GM23248 (cell line): ENCODE measurements around the gene PPID. TPM values are rescaled to one million over a fixed set of nuclear protein-coding genes. Genes with fewer than 3 reads are reported as not detected.

Experiments
- DNase-seq: peaks from one replicate; pipeline ENCODE4 v3.0.0-alpha.2; 2015
- H2AFZ ChIP-seq: fragments of 200-600 bp; sonication (generic); 2 replicates; pipeline ENCODE4 v1.6.1; 2016; ENCODE audit warnings: antibody characterized with exemption
- H3F3A ChIP-seq: fragments of 200-600 bp; sonication (generic); 2 replicates; pipeline ENCODE4 v1.6.1; 2016; ENCODE audit warnings: mild to moderate bottlenecking, antibody characterized with exemption, mixed run types; ENCODE audit not compliant: insufficient read depth
- H3K27ac ChIP-seq: fragments of 200-600 bp; sonication (generic); 2 replicates; pipeline ENCODE4 v1.5.1; 2016; ENCODE audit warnings: mild to moderate bottlenecking
- H3K27me3 ChIP-seq: fragments of 200-600 bp; sonication (generic); replicated peaks from 2 replicates; pipeline ENCODE4 v1.6.1; 2016; ENCODE audit warnings: mild to moderate bottlenecking; ENCODE audit not compliant: insufficient read depth
- H3K36me3 ChIP-seq: fragments of 200-600 bp; sonication (generic); 2 replicates; pipeline ENCODE4 v1.6.1; 2016; ENCODE audit warnings: low read depth, mild to moderate bottlenecking
- H3K4me1 ChIP-seq: fragments of 200-600 bp; sonication (generic); 2 replicates; pipeline ENCODE4 v1.6.1; 2016; ENCODE audit warnings: mild to moderate bottlenecking; ENCODE audit not compliant: insufficient read depth
- H3K4me2 ChIP-seq: fragments of 200-600 bp; sonication (generic); one replicate; pipeline ENCODE4 v1.6.1; 2016; ENCODE audit warnings: mild to moderate bottlenecking; ENCODE audit not compliant: unreplicated experiment
- H3K4me3 ChIP-seq: fragments of 200-600 bp; sonication (generic); 2 replicates; pipeline ENCODE4 v1.5.1; 2016; ENCODE audit warnings: mild to moderate bottlenecking
- H3K79me2 ChIP-seq: fragments of 200-600 bp; sonication (generic); 2 replicates; pipeline ENCODE4 v1.6.1; 2016; ENCODE audit warnings: mild to moderate bottlenecking; ENCODE audit not compliant: insufficient read depth
- H3K9ac ChIP-seq: fragments of 200-600 bp; sonication (generic); 2 replicates; pipeline ENCODE4 v1.6.1; 2016; ENCODE audit warnings: mild to moderate bottlenecking
- H3K9me2 ChIP-seq: fragments of 200-600 bp; sonication (generic); 2 replicates; pipeline ENCODE4 v1.6.1; 2016; ENCODE audit warnings: mixed run types, mild to moderate bottlenecking, moderate library complexity; ENCODE audit not compliant: insufficient read depth
- H3K9me3 ChIP-seq: fragments of 200-600 bp; sonication (generic); one replicate; pipeline ENCODE4 v1.6.1; 2017; ENCODE audit warnings: low read depth
- H4K20me1 ChIP-seq: fragments of 200-600 bp; sonication (generic); 2 replicates; pipeline ENCODE4 v1.6.0; 2016; ENCODE audit not compliant: insufficient read depth
- EZH2 ChIP-seq: fragments of 200-600 bp; sonication (generic); IDR thresholded peaks from 2 replicates; pipeline ENCODE4 v1.6.1; 2018; ENCODE audit warnings: antibody characterized with exemption, mild to moderate bottlenecking; ENCODE audit not compliant: insufficient read depth, poor library complexity, severe bottlenecking
- EZH2phosphoT487 ChIP-seq: fragments of 200-600 bp; sonication (generic); IDR thresholded peaks from 2 replicates; pipeline ENCODE4 v1.6.1; 2018; ENCODE audit warnings: antibody characterized with exemption, moderate library complexity, mild to moderate bottlenecking, low read depth; ENCODE audit not compliant: insufficient read depth
- WGBS, 2 experiments: methylation state at CpG; one replicate each; pipeline ENCODE4 v1.1.6; 2015 to 2017; ENCODE audit warnings: low lambda C conversion rate in 2 of 2, low coverage in 1 of 2; ENCODE audit errors: missing lambda C conversion rate in 2 of 2; 5-methylcytosine and 5-hydroxymethylcytosine counted together
- in situ Hi-C: fragments of 300-500 bp; cut with MboI; formaldehyde crosslinking; loops from 2 replicates; pipeline ENCODE4 v1.15.0; 2020
- polyA plus RNA-seq: library from polyadenylated mRNA; unstranded; fragments of >200 nt; fragmentation: Nextera tagmentation; extraction: Ambion mirVana; gene quantifications from 2 replicates; pipeline ENCODE4 v1.2.1, GENCODE V29; 2016
- total RNA-seq: library from RNA; depleted of rRNA; stranded (reverse); fragments of >200 nt; shearing (Covaris generic); gene quantifications from 2 replicates; pipeline ENCODE4 v1.2.3, GENCODE V29; 2014

PPID gene
- total and polyA plus RNA-seq, 2 experiments from 2014 or later = 29.1 to 37.0 TPM

DNA sequence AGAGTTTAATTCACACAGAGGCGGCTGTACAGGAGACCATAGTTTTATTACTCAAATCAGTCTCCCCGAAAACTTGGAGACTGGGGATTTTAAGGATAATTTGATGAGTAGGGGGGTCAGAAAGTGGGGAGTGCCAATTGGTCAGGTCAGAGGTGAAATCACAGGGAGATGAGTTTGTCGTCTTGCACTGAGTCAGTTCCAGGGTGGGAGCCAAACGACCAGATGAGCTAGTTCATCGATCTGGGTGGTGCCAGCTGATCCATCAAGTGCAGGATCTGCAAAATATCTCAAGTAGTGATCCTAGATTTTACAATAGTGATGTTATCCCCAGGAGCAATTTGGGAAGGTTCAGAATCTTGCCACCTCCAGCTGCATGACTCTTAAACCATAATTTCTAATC lies 47.1 kb downstream of the PPID start:
- 0 out of 2 replicates have a peak, but pooled peaks cover 4% of the 10 kb centered on the region for H3K4me1 ChIP-seq
- no peak overlapping the region for H2AFZ ChIP-seq
- H3K36me3 ChIP-seq = no peaks in the 10 kb centered on the region
- peaks cover 9% of the 10 kb centered on the region for H3F3A ChIP-seq
- TF ChIP-seq EZH2phosphoT487 = no peak
- no peak for TF ChIP-seq EZH2
- H3K9me3 ChIP-seq = no peaks in the 10 kb centered on the region
- no peaks in the 10 kb centered on the region for H3K27me3 ChIP-seq
- H4K20me1 ChIP-seq = no peaks in the 10 kb centered on the region
- peaks cover 53% of the 10 kb centered on the region for H3K79me2 ChIP-seq
- WGBS, 2 experiments = 70 to 72% methylated on average over 5 of the region's 5 CpGs
- peak; percentile 6 for DNase-seq
- H3K4me2 ChIP-seq = no peak overlapping the region
- no peaks in the 10 kb centered on the region for H3K9me2 ChIP-seq
- no peak overlapping the region for H3K27ac ChIP-seq
- no peak overlapping the region for H3K9ac ChIP-seq
- no peak overlapping the region for H3K4me3 ChIP-seq
- in situ Hi-C loops = no loop called here

DNA sequence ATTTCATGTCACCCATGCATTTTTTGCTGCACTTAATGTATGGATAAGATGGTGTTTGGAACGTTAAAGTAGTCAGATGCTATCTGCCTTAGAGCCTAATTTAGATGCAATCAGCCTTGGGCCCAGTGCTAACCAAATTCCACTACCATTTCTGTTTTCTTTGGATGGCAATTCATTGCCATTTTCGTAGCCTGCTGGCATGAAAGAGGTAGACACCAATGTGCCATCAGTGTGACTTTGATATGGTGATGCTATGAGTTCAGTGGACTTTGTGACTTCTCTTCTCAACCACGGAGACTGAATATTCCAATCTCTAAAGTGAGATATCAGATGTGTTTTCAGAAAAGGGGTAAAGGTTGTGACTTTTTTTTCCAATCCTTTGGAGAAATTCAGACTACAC lies 49.6 kb downstream of the PPID start:
- in situ Hi-C loops = no loop called here
- Histone ChIP-seq H3K27ac (no peak overlapping the region), H3K79me2 (peaks cover 67% of the 10 kb centered on the region), H3K9ac (no peak overlapping the region), H3K9me2 (no peaks in the 10 kb centered on the region), H3K36me3 (no peaks in the 10 kb centered on the region), H3F3A (peaks cover 28% of the 10 kb centered on the region), H4K20me1 (no peaks in the 10 kb centered on the region), H3K27me3 (no peaks in the 10 kb centered on the region), H3K4me3 (no peak overlapping the region), H3K4me2 (no peak overlapping the region), H2AFZ (no peak overlapping the region), H3K9me3 (no peaks in the 10 kb centered on the region), H3K4me1 (peaks cover 12% of the 10 kb centered on the region)
- no peak for TF ChIP-seq EZH2phosphoT487
- TF ChIP-seq EZH2 = no peak
- 80 to 83% methylated on average over 3 of the region's 3 CpGs for WGBS, 2 experiments
- DNase-seq = no peak

DNA sequence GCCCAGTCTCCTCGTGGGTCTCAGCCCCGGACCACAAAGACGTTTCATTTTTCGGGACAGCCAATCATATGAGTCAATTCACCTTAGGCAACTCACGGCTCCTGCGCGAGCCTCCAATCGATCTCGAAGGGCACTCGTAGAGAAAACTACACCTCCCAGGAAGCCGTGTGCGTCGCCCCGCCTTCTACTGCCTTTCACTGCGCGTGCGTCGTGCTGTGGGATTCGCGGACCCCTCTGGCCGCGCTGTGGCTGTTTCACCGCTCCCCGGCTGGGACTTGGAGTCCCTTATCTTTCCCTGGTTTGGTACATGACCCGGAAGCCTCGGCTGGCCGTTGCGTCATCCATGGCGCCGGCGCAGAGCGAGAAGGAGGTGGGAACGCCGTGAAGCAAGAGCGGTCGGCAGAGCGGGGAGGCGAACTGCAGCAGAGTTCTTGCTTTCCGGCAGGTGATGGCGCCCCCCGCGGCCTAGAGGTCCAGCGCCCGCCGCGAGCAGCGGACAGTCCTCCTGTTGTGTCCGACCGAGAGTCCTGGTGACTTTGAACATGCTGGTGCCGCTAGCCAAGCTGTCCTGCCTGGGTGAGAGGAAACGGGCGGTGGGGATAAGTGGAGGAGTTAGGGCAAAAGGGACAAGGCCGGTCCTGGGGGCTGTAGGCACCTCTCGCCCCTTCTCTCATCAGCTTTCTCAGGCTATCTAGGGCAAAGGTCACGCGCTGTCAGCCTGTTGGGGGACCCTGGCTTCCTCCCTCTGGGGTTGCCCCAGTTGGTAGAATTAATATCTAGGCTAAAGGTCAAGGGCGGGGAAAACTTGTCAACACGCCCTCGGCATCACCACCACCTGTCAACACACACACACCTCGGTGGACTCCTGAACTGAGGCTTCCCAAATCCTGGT lies 51.0 kb downstream of the PPID start, which contains the start of gene ETFDH:
Gene ETFDH (plus strand): TSS at position 382 of the 892 bp plus-strand sequence. CDS start 161 bp downstream, at position 543.
- in situ Hi-C loops = no loop called here
- peak within 1 kb of the TSS; percentile 92 for H3K4me3 ChIP-seq
- peak; percentile 99 for DNase-seq
- H3K27ac ChIP-seq = peak within 1 kb of the TSS; percentile 84
- no peaks in the 10 kb centered on the region for H3K9me3 ChIP-seq
- no peaks in the 10 kb centered on the region for H4K20me1 ChIP-seq
- H2AFZ ChIP-seq = peak within 1 kb of the TSS; percentile 97
- H3K9ac ChIP-seq = peak within 1 kb of the TSS; percentile 90
- peaks cover 12% of the 10 kb centered on the region for H3K4me1 ChIP-seq
- WGBS, 2 experiments = 0 to 1% methylated on average over 60 of the region's 60 CpGs
- no peaks in the 10 kb centered on the region for H3K27me3 ChIP-seq
- H3K9me2 ChIP-seq = no peaks in the 10 kb centered on the region
- peak within 1 kb of the TSS; percentile 93 for H3K4me2 ChIP-seq
- H3K79me2 ChIP-seq = peaks cover 74% of the 10 kb centered on the region
- no peaks in the 10 kb centered on the region for H3K36me3 ChIP-seq
- peaks cover 28% of the 10 kb centered on the region for H3F3A ChIP-seq
- TF ChIP-seq EZH2 (no peak), EZH2phosphoT487 (no peak)

DNA sequence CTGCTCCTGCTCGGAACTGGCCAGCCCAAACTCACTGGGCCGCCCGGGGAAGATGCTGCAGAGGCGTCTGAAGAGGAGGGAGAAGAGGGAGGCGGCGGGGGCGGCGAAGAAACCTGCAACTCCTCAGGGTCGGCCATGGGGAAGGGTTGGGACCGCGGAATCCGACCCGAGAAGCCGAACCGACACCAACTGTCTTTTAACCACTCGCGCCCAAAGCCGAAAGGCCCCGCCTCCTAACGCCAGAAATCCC lies 51.6 kb downstream of the PPID start, which contains the start of gene C4orf46:
Gene C4orf46 (minus strand): TSS at position 223 of the 250 bp plus-strand sequence. CDS start 86 bp downstream, at position 137.
- no peak for DNase-seq
- H3K4me1 ChIP-seq = peaks cover 12% of the 10 kb centered on the region
- no peaks in the 10 kb centered on the region for H3K36me3 ChIP-seq
- WGBS, 2 experiments = 1 to 3% methylated on average over 11 to 20 of the region's 20 CpGs
- H3K27ac ChIP-seq = peak within 1 kb of the TSS; percentile 84
- no peaks in the 10 kb centered on the region for H4K20me1 ChIP-seq
- no peaks in the 10 kb centered on the region for H3K9me2 ChIP-seq
- no peaks in the 10 kb centered on the region for H3K27me3 ChIP-seq
- H2AFZ ChIP-seq = peak within 1 kb of the TSS; percentile 97
- in situ Hi-C loops = no loop called here
- peak within 1 kb of the TSS; percentile 90 for H3K9ac ChIP-seq
- peaks cover 74% of the 10 kb centered on the region for H3K79me2 ChIP-seq
- H3K4me2 ChIP-seq = peak within 1 kb of the TSS; percentile 93
- no peaks in the 10 kb centered on the region for H3K9me3 ChIP-seq
- H3F3A ChIP-seq = peaks cover 28% of the 10 kb centered on the region
- H3K4me3 ChIP-seq = peak within 1 kb of the TSS; percentile 92
- TF ChIP-seq EZH2phosphoT487 = no peak
- no peak for TF ChIP-seq EZH2
